Measurements from ENCODE around the gene MDH2.
A peak's percentile ranks its signal among the peaks of the same experiment; 100 is the strongest.
"Not testable (repeated sequence)": the region's sequence is repeated elsewhere in the genome, so short reads cannot be mapped to it uniquely, and the experiment has no call there.

MDH2 gene

GRCh38 chr7:76072243-76073148 is 24.6 kb downstream of the MDH2 start:
- no peak for DNase-seq

- no peak for DNase-seq
Observed at GRCh38 chr7:76073335-76073990, 25.6 kb downstream of the MDH2 start.

- no peak for DNase-seq
Observed at GRCh38 chr7:76074306-76074971, 26.5 kb downstream of the MDH2 start.

DNA sequence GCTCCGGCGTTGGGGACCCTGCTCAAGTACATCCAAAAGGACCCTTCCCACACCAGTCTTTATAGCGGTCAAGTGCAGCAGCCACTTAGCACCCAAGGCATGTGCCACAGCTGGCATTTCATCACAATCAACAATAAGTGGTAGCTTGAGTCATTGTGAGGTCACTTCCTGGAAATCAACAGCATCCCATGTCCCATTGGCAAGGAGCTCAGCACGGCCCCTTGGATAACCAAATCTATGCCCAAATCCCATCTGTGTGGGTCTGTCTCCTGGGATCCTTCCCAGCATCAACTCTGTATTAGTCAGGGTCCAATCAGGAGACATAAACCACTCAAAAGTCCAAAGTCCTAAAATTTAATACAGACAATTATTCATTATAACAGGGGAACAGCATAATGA is 27.1 kb downstream of the MDH2 start:
- DNase-seq, result no peak

DNA sequence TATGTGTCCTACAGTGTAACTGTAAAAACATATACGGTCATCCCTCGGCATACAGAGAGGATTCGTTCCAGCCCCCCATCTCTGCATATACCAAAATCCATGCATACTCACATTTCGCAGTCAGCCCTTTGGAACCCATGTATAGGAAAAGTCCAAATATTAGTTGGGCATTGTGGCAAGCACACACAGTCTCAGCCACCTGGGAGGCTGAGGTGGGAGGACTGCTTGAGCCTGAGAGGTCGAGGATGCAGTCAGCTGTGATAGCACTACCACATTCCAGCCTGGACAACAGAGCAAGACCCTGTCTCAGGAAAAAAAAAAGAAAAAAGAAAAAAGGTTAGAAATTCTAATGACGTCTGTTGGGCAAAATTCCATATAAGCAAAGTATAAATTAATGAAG is 29.1 kb downstream of the MDH2 start:
- no peak for DNase-seq

DNA sequence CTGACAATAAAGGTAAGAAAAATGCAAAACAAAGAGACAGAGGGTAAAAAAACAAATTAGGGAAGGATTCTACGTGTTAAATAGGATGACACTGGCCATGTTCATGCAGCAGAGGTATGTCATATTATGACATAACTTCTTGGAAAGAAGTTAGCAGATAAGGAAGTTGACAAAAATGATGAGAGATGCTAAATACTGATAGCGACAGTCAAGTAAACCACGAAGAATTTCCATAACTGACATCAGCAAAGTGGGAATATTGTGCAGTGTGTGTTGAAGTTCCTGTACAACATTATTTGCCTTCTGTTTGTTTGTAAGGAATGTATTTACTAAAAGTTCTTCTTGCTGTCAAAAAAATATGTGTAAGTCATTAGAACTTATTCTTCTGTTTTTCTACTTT is 29.5 kb downstream of the MDH2 start:
- no peak for DNase-seq

GRCh38 chr7:76080204-76080603 is 32.3 kb downstream of the MDH2 start:
- no peak for DNase-seq

GRCh38 chr7:76084115-76084514 is 36.2 kb downstream of the MDH2 start:
- DNase-seq, result peak in 1 of 3 experiments; percentile 28

- no peak for DNase-seq
Observed at GRCh38 chr7:76086070-76086469, 38.2 kb downstream of the MDH2 start.

GRCh38 chr7:76087362-76087791 is 39.5 kb downstream of the MDH2 start:
- not testable (repeated sequence) for DNase-seq

DNA sequence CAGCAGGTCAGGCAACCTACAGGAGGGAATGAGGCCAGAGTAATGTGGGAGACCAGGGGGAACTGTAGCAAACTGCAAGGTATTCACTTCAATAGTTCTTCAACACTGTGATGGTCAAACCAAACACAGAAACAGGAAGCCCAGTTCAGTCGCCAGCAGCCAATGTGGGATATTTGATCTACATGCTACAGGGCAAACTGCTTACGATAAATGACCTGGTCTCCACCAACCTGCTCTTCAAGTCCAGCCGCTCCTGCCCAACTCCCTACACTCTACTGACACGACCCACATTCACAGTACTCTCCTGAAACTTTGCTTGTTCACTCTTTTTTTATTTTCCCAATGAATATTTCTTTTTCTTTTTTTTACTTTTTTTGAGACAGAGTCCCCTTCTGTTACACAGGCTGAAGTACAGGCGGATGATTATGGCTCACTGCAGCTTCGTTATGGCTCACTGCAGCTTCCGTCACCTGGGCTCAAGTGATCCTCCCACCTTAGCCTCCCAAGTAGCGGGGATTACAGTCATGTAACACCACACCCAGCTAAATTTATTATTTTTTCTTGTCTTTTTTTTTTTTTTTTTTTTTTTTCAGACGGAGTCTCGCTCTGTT is 42.1 kb downstream of the MDH2 start:
- DNase-seq, result no peak

DNA sequence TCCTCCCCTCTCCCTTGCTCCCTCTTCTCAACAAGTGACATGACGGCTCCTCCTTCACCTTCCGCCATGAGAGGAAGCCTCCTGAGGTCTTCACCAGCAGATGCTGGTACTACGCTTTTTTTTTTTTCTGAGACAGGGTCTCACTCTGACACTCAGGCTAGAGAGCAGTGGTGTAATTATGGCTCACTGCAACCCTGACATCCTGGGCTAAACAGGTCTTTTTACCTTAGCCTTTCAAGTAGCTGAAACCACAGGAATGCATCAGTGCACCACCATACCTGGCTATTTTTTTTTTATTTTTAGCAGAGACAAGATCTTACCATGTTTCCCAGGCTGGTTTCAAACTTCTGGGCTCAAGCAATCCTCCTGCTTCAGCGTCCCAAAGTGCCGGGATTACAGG is 43.6 kb downstream of the MDH2 start:
- DNase-seq, result no peak

GRCh38 chr7:76093531-76093930 is 45.6 kb downstream of the MDH2 start:
- DNase-seq, result not testable (repeated sequence)

- DNase-seq, result not testable (repeated sequence)
Observed at GRCh38 chr7:76094326-76094725, 46.4 kb downstream of the MDH2 start.

DNA sequence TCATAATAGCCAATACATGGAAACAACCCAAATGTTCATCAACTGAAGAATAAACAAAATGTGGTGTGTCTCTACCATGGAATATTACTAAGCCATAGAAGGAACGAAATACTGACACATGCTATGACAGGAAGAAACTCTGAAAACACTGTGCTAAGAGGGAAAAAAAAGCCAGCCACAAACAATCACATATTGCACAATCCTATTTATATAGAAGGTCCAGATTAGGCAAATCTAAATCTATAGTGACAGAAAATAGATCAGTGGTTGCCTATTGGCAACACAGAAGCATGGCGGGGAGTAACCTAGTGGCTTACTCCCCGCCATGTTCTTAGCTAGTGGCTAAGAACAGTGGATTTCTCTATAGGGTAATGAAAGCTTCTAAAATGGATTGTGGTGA is 48.0 kb downstream of the MDH2 start:
- DNase-seq, result no peak

GRCh38 chr7:76101693-76102437 is 54.0 kb downstream of the MDH2 start:
- not testable (repeated sequence) for DNase-seq

DNA sequence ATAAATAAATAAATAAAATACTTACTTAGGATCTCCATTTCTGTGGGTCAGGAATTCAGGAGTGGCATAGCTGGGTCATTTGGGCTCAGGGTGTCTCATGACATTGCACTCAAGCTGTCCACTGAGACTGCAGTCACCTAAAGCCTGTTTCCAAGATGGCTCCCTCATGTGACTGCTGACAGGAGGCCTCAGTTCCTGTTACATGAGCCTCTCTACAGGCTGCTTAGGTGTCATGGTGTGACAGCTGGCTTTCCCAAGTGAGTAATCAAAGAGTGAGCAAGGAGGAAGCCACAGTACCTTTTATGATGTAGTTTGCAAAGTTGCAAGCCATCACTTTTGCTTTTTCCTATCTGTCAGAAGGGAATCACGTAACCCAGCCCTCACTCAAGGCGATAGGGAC is 55.9 kb downstream of the MDH2 start:
- not testable (repeated sequence) for DNase-seq

DNA sequence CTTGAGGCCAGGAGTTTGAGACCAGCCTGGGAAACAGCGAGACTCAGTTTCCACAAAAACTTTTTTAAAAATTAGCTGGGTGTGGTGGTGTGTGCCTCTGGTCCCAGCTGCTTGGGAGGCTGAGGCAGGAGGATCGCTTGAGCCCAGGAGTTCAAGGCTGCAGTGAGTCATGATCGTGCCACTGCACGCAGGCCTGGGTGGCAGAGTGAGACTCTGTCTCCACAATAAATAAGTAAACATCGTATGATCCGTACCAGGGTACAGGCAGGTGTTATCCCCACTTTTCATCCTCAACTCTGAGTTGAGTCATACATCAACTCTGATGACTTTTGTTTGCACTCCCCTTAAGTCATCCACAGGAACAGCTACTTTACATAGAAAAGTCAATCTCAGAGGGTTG is 58.2 kb downstream of the MDH2 start:
- DNase-seq, result not testable (repeated sequence)

DNA sequence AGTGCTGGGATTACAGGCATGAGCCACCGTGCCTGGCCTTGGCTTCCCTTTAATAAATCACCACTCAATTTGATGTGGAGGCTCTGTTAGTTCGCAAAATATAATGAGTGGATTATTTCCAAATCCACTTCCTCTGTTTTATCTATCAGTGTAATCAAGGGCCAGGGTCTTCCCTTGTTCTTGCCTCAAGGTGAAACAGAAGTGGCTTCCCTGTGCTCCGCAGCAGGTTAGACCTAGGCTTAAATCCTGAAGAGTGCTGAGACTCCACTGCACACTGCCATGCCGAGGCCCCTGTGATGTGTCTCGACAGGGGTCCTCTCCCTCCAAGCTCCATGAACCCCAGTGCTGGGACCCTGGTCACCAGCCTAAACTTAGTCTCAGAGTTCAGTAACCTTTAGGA is 59.0 kb downstream of the MDH2 start:
- DNase-seq, result no peak

DNA sequence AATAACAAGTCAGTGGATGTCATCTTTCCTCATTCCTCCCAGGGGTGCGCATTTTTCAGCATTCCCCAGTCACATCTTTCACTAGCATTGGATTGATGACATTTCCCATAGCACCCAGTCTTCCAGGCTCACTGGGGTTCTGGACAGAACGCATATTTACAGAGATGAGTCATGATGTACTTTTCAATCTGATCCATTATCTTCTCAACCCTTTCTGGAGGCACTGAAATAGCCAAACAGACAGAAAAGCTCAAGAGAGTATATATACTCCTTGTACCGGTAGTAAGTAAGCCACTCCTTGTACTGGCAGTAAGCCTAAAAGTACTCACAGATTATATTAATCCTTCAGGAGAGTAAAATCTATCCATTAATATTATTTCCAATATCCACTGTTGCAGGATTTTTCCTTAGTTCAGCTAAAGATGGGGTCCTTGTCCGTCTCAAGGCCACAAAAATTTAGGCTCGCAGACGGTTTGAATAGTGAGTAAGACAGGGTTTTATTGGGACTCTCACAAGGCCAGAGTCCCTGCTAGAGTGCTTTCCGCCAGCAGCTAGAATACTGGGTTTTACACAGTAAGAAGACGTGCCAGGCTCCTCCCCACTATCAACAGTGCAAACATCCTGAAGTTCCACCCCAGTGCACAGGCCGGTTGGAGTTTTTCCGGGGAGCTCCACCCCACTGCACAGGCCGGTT is 60.8 kb downstream of the MDH2 start:
- no peak for DNase-seq

DNA sequence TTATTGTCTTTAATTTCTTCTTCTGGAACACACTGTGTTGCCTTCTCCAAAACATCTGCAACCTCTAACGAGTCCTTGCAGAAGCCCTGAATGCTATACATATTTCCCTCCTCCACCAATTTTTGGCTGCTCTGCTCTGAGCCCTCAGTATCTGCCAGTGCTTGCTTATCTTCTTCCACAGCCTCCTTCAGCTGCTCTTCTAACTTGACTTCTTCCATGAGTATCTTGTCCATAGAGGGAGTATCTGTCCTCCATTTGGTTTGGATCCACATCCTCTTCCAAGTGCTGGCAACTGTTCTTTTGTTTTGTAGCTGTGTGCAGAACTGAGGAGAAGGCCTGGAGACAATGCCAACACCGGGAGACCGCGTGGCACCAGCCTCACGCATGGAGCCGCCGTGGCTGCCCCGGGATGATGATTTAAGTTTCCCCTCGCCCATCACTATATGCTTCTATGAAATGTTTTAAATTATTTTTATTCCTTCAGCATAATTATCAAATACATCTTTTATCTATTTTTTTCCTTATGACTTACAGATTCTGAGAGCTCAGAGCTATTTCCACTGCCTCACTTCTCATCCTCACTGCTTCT is 65.2 kb downstream of the MDH2 start:
- not testable (repeated sequence) for DNase-seq

All from NCI-H1417 (cell line).